Uterus (tissue), 2 donors: Measurements from ENCODE around the gene FASTK.

ENCODE experiments used
- POLR2A ChIP-seq, 2 donors: fragments of 450-650 bp; IDR thresholded peaks; one replicate each; pipeline ENCODE4 v1.6.1; 2016; ENCODE audit warnings: antibody characterized with exemption in 2 of 2, mild to moderate bottlenecking in 1 of 2, moderate library complexity in 1 of 2
- TF ChIP-seq, protein P1 (sequence below), 4 experiments: fragments of 200-600 bp in 2 of 4; fragments of 450-650 bp in 2 of 4; sonication (generic) in 2 of 4; IDR thresholded peaks; one replicate each; pipeline ENCODE4 v1.5.1; 2016 to 2019; ENCODE audit warnings: antibody characterized with exemption in 4 of 4, mild to moderate bottlenecking in 2 of 4, moderate library complexity in 1 of 4

GRCh38 chr7:151057506-151057988 is 23.1 kb downstream of the FASTK start, which contains the start of gene CDK5:
- TF ChIP-seq, protein P1, sequence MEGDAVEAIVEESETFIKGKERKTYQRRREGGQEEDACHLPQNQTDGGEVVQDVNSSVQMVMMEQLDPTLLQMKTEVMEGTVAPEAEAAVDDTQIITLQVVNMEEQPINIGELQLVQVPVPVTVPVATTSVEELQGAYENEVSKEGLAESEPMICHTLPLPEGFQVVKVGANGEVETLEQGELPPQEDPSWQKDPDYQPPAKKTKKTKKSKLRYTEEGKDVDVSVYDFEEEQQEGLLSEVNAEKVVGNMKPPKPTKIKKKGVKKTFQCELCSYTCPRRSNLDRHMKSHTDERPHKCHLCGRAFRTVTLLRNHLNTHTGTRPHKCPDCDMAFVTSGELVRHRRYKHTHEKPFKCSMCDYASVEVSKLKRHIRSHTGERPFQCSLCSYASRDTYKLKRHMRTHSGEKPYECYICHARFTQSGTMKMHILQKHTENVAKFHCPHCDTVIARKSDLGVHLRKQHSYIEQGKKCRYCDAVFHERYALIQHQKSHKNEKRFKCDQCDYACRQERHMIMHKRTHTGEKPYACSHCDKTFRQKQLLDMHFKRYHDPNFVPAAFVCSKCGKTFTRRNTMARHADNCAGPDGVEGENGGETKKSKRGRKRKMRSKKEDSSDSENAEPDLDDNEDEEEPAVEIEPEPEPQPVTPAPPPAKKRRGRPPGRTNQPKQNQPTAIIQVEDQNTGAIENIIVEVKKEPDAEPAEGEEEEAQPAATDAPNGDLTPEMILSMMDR (IDR thresholded peaks at IDR 0.05), result no peak
- TF ChIP-seq POLR2A (IDR thresholded peaks at IDR 0.05), result no peak
